Measurements from ENCODE around the gene CHRDL2.

The CHRDL2 gene

DNA sequence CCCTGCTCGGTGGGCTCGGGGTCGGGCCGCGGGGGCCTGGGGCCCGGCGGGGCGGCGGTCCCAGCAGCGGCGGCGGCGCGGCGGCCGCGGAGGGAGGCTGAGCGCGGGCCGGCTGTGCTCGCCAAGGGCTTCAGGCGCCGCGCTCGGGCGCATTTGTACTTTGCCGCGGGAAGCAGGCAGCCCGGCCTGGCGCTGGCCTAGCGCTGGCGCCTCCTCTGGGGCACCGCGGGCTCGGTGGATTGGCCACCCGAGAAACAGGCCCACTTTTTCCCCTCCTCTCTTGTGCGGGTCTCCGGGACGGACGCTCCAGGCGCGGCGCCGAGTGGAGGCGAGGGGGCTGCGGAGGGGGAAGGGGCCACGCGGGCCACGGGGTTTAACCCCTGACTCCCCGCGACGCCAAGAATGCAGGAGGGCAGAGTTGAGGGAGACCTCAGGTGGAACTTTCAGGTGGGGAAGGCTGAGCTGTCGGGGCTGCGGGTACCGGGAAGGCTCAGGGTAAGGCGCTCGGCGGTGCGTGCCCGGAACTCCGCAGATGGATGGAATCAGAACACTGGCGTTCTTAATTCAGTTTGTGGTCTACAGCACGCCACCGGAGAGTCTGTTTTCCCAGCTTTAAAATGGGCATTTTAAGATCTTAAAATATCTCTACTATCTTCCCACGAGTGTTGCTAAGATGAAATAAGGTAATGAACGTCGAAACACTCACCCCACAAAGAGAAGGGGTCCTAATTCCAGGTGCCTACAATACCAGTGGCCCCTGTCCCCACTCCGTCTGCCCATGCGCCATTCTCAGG lies at the start of gene CHRDL2:
Gene CHRDL2 (minus strand): TSS at position 126 of the 794 bp plus-strand sequence. CDS start 538 bp downstream, outside the sequence.
- no peak for DNase-seq
- H3K36me3 ChIP-seq (replicated peaks) = no peaks in the 10 kb centered on the region
- peaks cover 41% of the 10 kb centered on the region for H3K27me3 ChIP-seq (replicated peaks)
- TF ChIP-seq, protein P1, sequence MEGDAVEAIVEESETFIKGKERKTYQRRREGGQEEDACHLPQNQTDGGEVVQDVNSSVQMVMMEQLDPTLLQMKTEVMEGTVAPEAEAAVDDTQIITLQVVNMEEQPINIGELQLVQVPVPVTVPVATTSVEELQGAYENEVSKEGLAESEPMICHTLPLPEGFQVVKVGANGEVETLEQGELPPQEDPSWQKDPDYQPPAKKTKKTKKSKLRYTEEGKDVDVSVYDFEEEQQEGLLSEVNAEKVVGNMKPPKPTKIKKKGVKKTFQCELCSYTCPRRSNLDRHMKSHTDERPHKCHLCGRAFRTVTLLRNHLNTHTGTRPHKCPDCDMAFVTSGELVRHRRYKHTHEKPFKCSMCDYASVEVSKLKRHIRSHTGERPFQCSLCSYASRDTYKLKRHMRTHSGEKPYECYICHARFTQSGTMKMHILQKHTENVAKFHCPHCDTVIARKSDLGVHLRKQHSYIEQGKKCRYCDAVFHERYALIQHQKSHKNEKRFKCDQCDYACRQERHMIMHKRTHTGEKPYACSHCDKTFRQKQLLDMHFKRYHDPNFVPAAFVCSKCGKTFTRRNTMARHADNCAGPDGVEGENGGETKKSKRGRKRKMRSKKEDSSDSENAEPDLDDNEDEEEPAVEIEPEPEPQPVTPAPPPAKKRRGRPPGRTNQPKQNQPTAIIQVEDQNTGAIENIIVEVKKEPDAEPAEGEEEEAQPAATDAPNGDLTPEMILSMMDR (IDR thresholded peaks at IDR 0.05; ENCODE audit: low read depth, low read length, missing control alignments) = no peak
- in situ Hi-C loops (cut with HindIII; ENCODE audit: low pct_ligation_motif_present, low sequenced_read_pairs) = loop anchor here (25.0 kb wide), 1 partner anchor 119 kb away; no protein-coding TSS in a partner anchor
- peak within 1 kb of the TSS; percentile 34 for H3K4me3 ChIP-seq (ENCODE audit: low read depth, low read length)
- H3K27ac ChIP-seq = no peak within 1 kb of the TSS

GRCh38 chr11:74780248-74781005 lies 49.2 kb upstream of the CHRDL2 start:
- Histone ChIP-seq H3K27me3 (replicated peaks) (no peaks in the 10 kb centered on the region), H3K36me3 (replicated peaks) (no peaks in the 10 kb centered on the region), H3K4me3 (ENCODE audit: low read depth, low read length) (no peak overlapping the region), H3K27ac (no peak overlapping the region)
- no peak for DNase-seq
- TF ChIP-seq, protein P1 (IDR thresholded peaks at IDR 0.05; ENCODE audit: low read depth, low read length, missing control alignments) = no peak
- in situ Hi-C loops (cut with HindIII; ENCODE audit: low pct_ligation_motif_present, low sequenced_read_pairs) = no loop called here

DNA sequence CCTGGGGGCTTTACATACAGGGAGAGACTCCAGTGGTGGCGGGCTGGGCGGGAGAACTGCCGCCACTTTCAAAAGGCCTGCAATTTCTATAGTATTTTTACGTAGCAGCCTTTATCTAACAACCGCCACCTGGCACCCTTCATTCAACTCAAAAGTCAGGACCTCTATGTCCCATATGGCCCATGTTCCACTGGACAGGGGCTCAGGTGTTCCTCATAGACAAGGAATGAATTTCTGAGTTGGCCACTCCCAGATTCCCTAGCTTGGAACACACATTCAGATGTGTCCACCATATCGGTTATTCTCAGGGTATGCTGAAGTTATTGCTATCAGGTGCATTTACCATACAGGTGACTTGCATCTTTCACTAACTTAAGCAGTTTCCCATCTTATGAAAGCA lies 47.4 kb upstream of the CHRDL2 start:
- no peak for DNase-seq
- no peaks in the 10 kb centered on the region for H3K36me3 ChIP-seq (replicated peaks)
- no peaks in the 10 kb centered on the region for H3K27me3 ChIP-seq (replicated peaks)
- in situ Hi-C loops (cut with HindIII; ENCODE audit: low pct_ligation_motif_present, low sequenced_read_pairs) = no loop called here
- TF ChIP-seq, protein P1 (IDR thresholded peaks at IDR 0.05; ENCODE audit: low read depth, low read length, missing control alignments) = no peak
- no peak overlapping the region for H3K27ac ChIP-seq
- H3K4me3 ChIP-seq (ENCODE audit: low read depth, low read length) = no peak overlapping the region

DNA sequence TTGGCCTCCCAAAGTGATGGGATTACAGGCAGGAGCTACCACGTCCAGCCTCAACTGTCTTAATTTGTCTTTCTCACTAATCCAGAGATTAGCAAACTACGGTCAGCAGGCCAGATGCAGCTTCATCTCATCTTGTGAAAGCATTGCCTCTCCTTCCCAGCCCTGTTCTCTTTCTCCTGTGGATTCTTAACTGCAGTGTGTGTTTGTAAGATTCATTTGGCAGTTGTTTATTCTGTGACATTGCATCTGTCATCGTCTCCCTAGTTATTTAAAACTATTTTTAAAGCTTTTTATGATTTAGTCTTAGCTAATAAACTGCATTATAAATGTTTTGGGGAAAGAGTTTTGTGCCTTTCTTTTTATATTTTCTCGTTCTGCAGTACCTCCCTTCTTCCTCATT lies 46.7 kb upstream of the CHRDL2 start:
- DNase-seq = no peak
- in situ Hi-C loops (cut with HindIII; ENCODE audit: low pct_ligation_motif_present, low sequenced_read_pairs) = no loop called here
- TF ChIP-seq, protein P1 (IDR thresholded peaks at IDR 0.05; ENCODE audit: low read depth, low read length, missing control alignments) = no peak
- no peaks in the 10 kb centered on the region for H3K27me3 ChIP-seq (replicated peaks)
- H3K36me3 ChIP-seq (replicated peaks) = no peaks in the 10 kb centered on the region
- no peak overlapping the region for H3K4me3 ChIP-seq (ENCODE audit: low read depth, low read length)
- H3K27ac ChIP-seq = no peak overlapping the region

DNA sequence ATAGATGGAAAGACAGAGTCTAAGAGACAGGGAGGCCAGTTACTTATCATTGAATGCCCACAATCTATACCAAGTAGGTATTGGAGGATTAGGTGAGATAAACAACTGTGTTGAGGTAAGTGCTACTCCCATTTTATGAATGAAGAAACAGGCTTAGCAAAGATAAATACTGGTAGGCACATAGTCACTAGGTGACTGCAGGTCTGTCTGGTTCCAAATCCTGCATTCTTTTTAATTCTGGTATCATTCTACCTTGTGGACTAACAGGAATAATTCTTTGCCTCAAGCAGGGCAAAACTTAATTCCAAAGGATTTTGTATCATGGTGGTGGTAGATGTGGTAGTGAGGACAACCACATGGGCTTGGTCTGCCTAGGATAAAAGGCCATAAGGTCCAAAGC lies 45.8 kb upstream of the CHRDL2 start:
- TF ChIP-seq, protein P1 (IDR thresholded peaks at IDR 0.05; ENCODE audit: low read depth, low read length, missing control alignments) = no peak
- no peak overlapping the region for H3K27ac ChIP-seq
- in situ Hi-C loops (cut with HindIII; ENCODE audit: low pct_ligation_motif_present, low sequenced_read_pairs) = no loop called here
- no peaks in the 10 kb centered on the region for H3K27me3 ChIP-seq (replicated peaks)
- DNase-seq = no peak
- H3K36me3 ChIP-seq (replicated peaks) = no peaks in the 10 kb centered on the region
- no peak overlapping the region for H3K4me3 ChIP-seq (ENCODE audit: low read depth, low read length)
